ENCODE data around the gene ENTPD6.
A peak's percentile ranks its signal among the peaks of the same experiment; 100 is the strongest.

Gene ENTPD6

GRCh38 chr20:25245461-25245860, 49.9 kb downstream of the ENTPD6 start:
- no peak for DNase-seq

- DNase-seq: no peak
Observed at GRCh38 chr20:25246182-25246999, 50.9 kb downstream of the ENTPD6 start.

GRCh38 chr20:25247000-25247517, 51.5 kb downstream of the ENTPD6 start:
- DNase-seq: peak; percentile 69

GRCh38 chr20:25247518-25247955, 52.0 kb downstream of the ENTPD6 start:
- DNase-seq: peak; percentile 48

GRCh38 chr20:25247956-25248785, 52.7 kb downstream of the ENTPD6 start, which contains the start of gene PYGB:
PYGB (plus strand) TSS chr20:25248085; CDS start chr20:25248179, 94 bp downstream.
- peak; percentile 90 for DNase-seq

GRCh38 chr20:25248786-25249172, 53.3 kb downstream of the ENTPD6 start:
- no peak for DNase-seq

GRCh38 chr20:25249198-25249931, 53.9 kb downstream of the ENTPD6 start:
- peak; percentile 15 for DNase-seq

GRCh38 chr20:25250508-25250907, 55.0 kb downstream of the ENTPD6 start:
- DNase-seq: no peak

- no peak for DNase-seq
Observed at GRCh38 chr20:25251019-25251418, 55.5 kb downstream of the ENTPD6 start.

- DNase-seq: no peak
Observed at GRCh38 chr20:25251558-25251957, 56.0 kb downstream of the ENTPD6 start.

GRCh38 chr20:25252230-25252651, 56.7 kb downstream of the ENTPD6 start:
- DNase-seq: no peak

- no peak for DNase-seq
Observed at GRCh38 chr20:25252686-25253421, 57.3 kb downstream of the ENTPD6 start.

- DNase-seq: no peak
Observed at GRCh38 chr20:25253606-25254275, 58.2 kb downstream of the ENTPD6 start.

- DNase-seq: no peak
Observed at GRCh38 chr20:25254571-25254970, 59.1 kb downstream of the ENTPD6 start.

- DNase-seq: no peak
Observed at GRCh38 chr20:25254986-25255680, 59.6 kb downstream of the ENTPD6 start.

GRCh38 chr20:25256226-25256859, 60.8 kb downstream of the ENTPD6 start:
- no peak for DNase-seq

- DNase-seq: no peak
Observed at GRCh38 chr20:25257130-25257529, 61.6 kb downstream of the ENTPD6 start.

GRCh38 chr20:25257756-25258475, 62.4 kb downstream of the ENTPD6 start:
- DNase-seq: no peak

- no peak for DNase-seq
Observed at GRCh38 chr20:25258476-25258805, 62.9 kb downstream of the ENTPD6 start.

GRCh38 chr20:25258828-25259227, 63.3 kb downstream of the ENTPD6 start:
- no peak for DNase-seq

All from hematopoietic multipotent progenitor cell treated with erythropoietin and hydrocortisone succinate and interleukin-3 and kit ligand, for 4 days (in vitro differentiated cells).